Measurements from ENCODE around the gene PLAC8. TPM values are rescaled to one million over a fixed set of nuclear protein-coding genes. Genes with fewer than 3 reads are reported as not detected.

PLAC8 gene
- total and polyA plus RNA-seq, 2 of the 13 experiments (the other 11 are each of a cell fraction or from before 2014, with no cell fraction given): 3.0 to 174 TPM

GRCh38 chr4:83112678-83113428 lies 1.7 kb downstream of the PLAC8 start (continued):
- TF ChIP-seq, protein P1, sequence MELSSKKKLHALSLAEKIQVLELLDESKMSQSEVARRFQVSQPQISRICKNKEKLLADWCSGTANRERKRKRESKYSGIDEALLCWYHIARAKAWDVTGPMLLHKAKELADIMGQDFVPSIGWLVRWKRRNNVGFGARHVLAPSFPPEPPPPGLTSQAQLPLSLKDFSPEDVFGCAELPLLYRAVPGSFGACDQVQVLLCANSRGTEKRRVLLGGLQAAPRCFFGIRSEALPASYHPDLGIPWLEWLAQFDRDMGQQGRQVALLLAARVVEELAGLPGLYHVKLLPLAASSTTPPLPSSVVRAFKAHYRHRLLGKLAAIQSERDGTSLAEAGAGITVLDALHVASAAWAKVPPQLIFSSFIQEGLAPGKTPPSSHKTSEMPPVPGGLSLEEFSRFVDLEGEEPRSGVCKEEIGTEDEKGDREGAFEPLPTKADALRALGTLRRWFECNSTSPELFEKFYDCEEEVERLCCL (CRISPR knock-in tag; IDR thresholded peaks at IDR 0.05; ENCODE audit: borderline replicate concordance): no peak
- TF ChIP-seq PBX2 (CRISPR knock-in tag; IDR thresholded peaks at IDR 0.05) (no peak), PLSCR1 (CRISPR knock-in tag; IDR thresholded peaks at IDR 0.05; ENCODE audit: borderline replicate concordance) (no peak), NFIC (IDR thresholded peaks at IDR 0.05; ENCODE audit: low read length) (no peak), ZNF263 (CRISPR knock-in tag; IDR thresholded peaks at IDR 0.05) (0 out of 2 replicates have a peak, but pooled peaks have one; percentile 9), STAT5B (CRISPR knock-in tag; IDR thresholded peaks at IDR 0.05) (no peak), EHMT2 (IDR thresholded peaks at IDR 0.05; ENCODE audit: borderline replicate concordance, low read depth, low read length) (no peak), YEATS4 (CRISPR knock-in tag; IDR thresholded peaks at IDR 0.05; ENCODE audit: borderline replicate concordance) (no peak; the same call in 1 of the 2 replicates), RARG (CRISPR knock-in tag; IDR thresholded peaks at IDR 0.05; ENCODE audit: low read depth) (no peak), ZNF597 (CRISPR knock-in tag; IDR thresholded peaks at IDR 0.05) (no peak), ZNF550 (CRISPR knock-in tag; IDR thresholded peaks at IDR 0.05; ENCODE audit: borderline replicate concordance) (no peak), MED8 (CRISPR knock-in tag; IDR thresholded peaks at IDR 0.05; ENCODE audit: insufficient replicate concordance) (no peak)
- TF ChIP-seq, protein P2, sequence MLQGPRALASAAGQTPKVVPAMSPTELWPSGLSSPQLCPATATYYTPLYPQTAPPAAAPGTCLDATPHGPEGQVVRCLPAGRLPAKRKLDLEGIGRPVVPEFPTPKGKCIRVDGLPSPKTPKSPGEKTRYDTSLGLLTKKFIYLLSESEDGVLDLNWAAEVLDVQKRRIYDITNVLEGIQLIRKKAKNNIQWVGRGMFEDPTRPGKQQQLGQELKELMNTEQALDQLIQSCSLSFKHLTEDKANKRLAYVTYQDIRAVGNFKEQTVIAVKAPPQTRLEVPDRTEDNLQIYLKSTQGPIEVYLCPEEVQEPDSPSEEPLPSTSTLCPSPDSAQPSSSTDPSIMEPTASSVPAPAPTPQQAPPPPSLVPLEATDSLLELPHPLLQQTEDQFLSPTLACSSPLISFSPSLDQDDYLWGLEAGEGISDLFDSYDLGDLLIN (CRISPR knock-in tag; IDR thresholded peaks at IDR 0.05; ENCODE audit: borderline replicate concordance): no peak
- TF ChIP-seq, protein P3, sequence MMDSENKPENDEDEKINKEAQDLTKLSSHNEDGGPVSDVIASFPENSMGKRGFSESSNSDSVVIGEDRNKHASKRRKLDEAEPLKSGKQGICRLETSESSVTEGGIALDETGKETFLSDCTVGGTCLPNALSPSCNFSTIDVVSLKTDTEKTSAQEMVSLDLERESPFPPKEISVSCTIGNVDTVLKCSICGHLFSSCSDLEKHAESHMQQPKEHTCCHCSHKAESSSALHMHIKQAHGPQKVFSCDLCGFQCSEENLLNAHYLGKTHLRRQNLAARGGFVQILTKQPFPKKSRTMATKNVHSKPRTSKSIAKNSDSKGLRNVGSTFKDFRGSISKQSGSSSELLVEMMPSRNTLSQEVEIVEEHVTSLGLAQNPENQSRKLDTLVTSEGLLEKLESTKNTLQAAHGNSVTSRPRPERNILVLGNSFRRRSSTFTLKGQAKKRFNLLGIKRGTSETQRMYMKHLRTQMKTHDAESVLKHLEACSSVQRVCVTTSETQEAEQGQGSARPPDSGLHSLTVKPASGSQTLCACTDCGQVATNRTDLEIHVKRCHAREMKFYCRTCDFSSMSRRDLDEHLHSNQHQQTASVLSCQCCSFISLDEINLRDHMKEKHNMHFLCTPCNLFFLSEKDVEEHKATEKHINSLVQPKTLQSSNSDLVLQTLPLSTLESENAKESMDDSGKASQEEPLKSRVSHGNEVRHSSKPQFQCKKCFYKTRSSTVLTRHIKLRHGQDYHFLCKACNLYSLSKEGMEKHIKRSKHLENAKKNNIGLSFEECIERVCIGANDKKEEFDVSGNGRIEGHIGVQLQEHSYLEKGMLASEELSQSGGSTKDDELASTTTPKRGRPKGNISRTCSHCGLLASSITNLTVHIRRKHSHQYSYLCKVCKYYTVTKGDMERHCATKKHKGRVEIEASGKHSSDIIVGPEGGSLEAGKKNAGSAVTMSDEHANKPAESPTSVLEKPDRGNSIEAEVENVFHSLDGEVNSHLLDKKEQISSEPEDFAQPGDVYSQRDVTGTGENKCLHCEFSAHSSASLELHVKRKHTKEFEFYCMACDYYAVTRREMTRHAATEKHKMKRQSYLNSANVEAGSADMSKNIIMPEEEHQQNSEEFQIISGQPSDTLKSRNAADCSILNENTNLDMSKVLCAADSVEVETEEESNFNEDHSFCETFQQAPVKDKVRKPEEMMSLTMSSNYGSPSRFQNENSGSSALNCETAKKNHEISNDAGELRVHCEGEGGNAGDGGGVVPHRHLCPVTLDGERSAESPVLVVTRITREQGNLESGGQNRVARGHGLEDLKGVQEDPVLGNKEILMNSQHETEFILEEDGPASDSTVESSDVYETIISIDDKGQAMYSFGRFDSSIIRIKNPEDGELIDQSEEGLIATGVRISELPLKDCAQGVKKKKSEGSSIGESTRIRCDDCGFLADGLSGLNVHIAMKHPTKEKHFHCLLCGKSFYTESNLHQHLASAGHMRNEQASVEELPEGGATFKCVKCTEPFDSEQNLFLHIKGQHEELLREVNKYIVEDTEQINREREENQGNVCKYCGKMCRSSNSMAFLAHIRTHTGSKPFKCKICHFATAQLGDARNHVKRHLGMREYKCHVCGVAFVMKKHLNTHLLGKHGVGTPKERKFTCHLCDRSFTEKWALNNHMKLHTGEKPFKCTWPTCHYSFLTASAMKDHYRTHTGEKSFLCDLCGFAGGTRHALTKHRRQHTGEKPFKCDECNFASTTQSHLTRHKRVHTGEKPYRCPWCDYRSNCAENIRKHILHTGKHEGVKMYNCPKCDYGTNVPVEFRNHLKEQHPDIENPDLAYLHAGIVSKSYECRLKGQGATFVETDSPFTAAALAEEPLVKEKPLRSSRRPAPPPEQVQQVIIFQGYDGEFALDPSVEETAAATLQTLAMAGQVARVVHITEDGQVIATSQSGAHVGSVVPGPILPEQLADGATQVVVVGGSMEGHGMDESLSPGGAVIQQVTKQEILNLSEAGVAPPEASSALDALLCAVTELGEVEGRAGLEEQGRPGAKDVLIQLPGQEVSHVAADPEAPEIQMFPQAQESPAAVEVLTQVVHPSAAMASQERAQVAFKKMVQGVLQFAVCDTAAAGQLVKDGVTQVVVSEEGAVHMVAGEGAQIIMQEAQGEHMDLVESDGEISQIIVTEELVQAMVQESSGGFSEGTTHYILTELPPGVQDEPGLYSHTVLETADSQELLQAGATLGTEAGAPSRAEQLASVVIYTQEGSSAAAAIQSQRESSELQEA (CRISPR knock-in tag; IDR thresholded peaks at IDR 0.05; ENCODE audit: not compliant biosample characterization): no peak

Data from HepG2 (cell line).